HepG2 (cell line): ENCODE data around the gene ATG13. TPM values are rescaled to one million over a fixed set of nuclear protein-coding genes. Genes with fewer than 3 reads are reported as not detected.

Experiments
- ARNTL ChIP-seq: sonication (generic); formaldehyde crosslinking; IDR thresholded peaks from 2 replicates; pipeline ENCODE4 v1.4.0; 2020; ENCODE audit warnings: mild to moderate bottlenecking, missing genetic modification reagents
- HOXA9 ChIP-seq: sonication (generic); formaldehyde crosslinking; IDR thresholded peaks from 2 replicates; pipeline ENCODE4 v1.8.1; 2022; ENCODE audit warnings: missing genetic modification reagents, mild to moderate bottlenecking, moderate library complexity, borderline replicate concordance
- KLF9 ChIP-seq: IDR thresholded peaks from 2 replicates; pipeline ENCODE4 v1.6.1; 2016; ENCODE audit warnings: low read depth
- SKI ChIP-seq: fragments of 450-650 bp; IDR thresholded peaks from one replicate; pipeline ENCODE4 v1.6.1; 2018; ENCODE audit warnings: mild to moderate bottlenecking; ENCODE audit not compliant: partially characterized antibody
- TGIF2 ChIP-seq: IDR thresholded peaks from 2 replicates; pipeline ENCODE4 v1.6.1; 2016; ENCODE audit warnings: control low read depth, missing compliant biosample characterization
- U2AF1 ChIP-seq: fragments of 200-400 bp; formaldehyde crosslinking; optimal IDR thresholded peaks from 2 replicates; pipeline ENCODE3; 2017; ENCODE audit warnings: mild to moderate bottlenecking, low read depth, low read length
- XRCC5 ChIP-seq: fragments of 200-400 bp; formaldehyde crosslinking; optimal IDR thresholded peaks from 2 replicates; pipeline ENCODE3; 2017; ENCODE audit warnings: mild to moderate bottlenecking, low read length
- ZNF335 ChIP-seq: sonication (generic); formaldehyde crosslinking; IDR thresholded peaks from 2 replicates; pipeline ENCODE4 v1.4.0; 2020; ENCODE audit warnings: missing genetic modification reagents
- ZNF619 ChIP-seq: sonication (generic); formaldehyde crosslinking; IDR thresholded peaks from 2 replicates; pipeline ENCODE4 v1.4.0; 2020; ENCODE audit warnings: mild to moderate bottlenecking, missing genetic modification reagents
- ZNF747 ChIP-seq: sonication (generic); formaldehyde crosslinking; IDR thresholded peaks from 2 replicates; pipeline ENCODE4 v1.8.1; 2023; ENCODE audit warnings: missing genetic modification reagents, mild to moderate bottlenecking, borderline replicate concordance
- ZSCAN31 ChIP-seq: sonication (generic); formaldehyde crosslinking; IDR thresholded peaks from 2 replicates; pipeline ENCODE4 v1.5.0; 2020; ENCODE audit warnings: low read depth, mild to moderate bottlenecking, missing genetic modification reagents
- polyA plus RNA-seq, 8 experiments: library from polyadenylated mRNA; depleted of rRNA in 3 of 8; stranded (reverse) in 7 of 8; unstranded in 1 of 8; fragments of >200 nt; fragmentation: Illumina TruSeq in 4 of 8; extraction: Trizol in 4 of 8; gene quantifications; 2 replicates each; pipeline versions ENCODE4 v1.2.1 to v1.2.3, GENCODE V29; 2011 to 2016; ENCODE audit warnings: low read depth in 4 of 8, missing spikeins in 1 of 8, mixed read lengths in 1 of 8; ENCODE audit not compliant: insufficient read depth in 1 of 8
- total RNA-seq, 5 experiments: library from RNA; depleted of rRNA; stranded (reverse); fragments of >200 nt; fragmentation: Illumina TruSeq; extraction: Trizol; gene quantifications; 2 replicates each; pipeline ENCODE4 v1.2.3, GENCODE V29; 2016; ENCODE audit warnings: low read depth in 1 of 5
- TF ChIP-seq, protein P1 (sequence below): sonication (generic); formaldehyde crosslinking; IDR thresholded peaks from 2 replicates; pipeline ENCODE4 v1.4.0; 2020; ENCODE audit warnings: missing genetic modification reagents, borderline replicate concordance
- TF ChIP-seq, protein P2 (sequence below): conservative IDR thresholded peaks from 2 replicates; pipeline ENCODE4 v1.6.1; 2018; ENCODE audit warnings: missing genetic modification reagents
- TF ChIP-seq, protein P3 (sequence below): sonication (generic); formaldehyde crosslinking; IDR thresholded peaks from 2 replicates; pipeline ENCODE4 v1.4.0; 2020; ENCODE audit warnings: missing genetic modification reagents
- TF ChIP-seq, protein P4 (sequence below): sonication (generic); formaldehyde crosslinking; IDR thresholded peaks from 2 replicates; pipeline ENCODE4 v1.8.1; 2022; ENCODE audit warnings: low read depth, mild to moderate bottlenecking, missing genetic modification reagents
- TF ChIP-seq, protein P5 (sequence below): sonication (generic); formaldehyde crosslinking; IDR thresholded peaks from 2 replicates; pipeline ENCODE4 v1.8.0; 2023; ENCODE audit warnings: mild to moderate bottlenecking, missing genetic modification reagents
- TF ChIP-seq, protein P6 (sequence below): sonication (generic); formaldehyde crosslinking; IDR thresholded peaks from 2 replicates; pipeline ENCODE4 v1.4.0; 2020; ENCODE audit warnings: mild to moderate bottlenecking, missing genetic modification reagents

The ATG13 gene
- total and polyA plus RNA-seq, 2 of the 13 experiments (the other 11 are each of a cell fraction or from before 2014, with no cell fraction given): 55.0 to 77.3 TPM

DNA sequence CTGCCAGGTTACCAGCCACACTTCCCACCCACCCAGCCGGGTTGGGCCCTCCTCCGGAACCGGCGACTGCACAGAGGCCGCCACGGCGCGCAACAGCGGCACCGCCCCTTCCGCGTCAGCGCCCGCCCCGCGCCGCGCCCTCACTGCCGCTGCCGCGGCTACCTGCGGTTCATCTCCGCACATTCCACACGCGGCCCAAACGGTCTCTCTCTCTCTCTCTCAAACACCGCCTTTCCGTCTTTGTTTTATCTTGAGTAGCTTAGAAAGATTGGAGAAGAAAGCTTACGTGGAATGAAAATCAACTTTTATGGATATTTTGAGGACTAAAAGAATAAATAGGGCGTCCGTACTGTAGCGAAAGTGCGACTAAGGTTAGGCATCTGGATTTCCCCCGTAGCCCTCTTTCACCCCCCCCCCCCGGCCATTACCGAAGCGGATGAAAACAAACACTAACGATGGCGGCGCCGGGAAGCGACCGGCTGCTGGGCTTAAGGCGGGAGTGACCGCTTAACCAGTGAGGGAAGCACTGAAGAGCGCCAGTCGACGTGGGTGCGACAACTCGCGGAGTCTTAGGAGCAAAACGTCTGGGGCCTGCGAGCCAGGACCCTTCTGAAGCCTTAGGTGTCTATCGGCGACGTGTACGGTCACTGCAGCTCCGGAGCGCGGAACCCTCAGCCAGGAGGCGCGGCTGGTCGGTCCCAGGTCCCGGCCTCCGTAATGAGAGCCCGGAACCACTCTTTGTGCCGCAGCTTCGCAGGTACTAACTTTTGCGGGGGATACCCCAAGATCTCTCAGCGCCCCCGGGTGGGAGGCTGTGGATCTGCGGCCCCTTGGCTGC is at the start of gene ATG13, which contains the start of gene HARBI1 (continued):
- TF ChIP-seq, protein P1, sequence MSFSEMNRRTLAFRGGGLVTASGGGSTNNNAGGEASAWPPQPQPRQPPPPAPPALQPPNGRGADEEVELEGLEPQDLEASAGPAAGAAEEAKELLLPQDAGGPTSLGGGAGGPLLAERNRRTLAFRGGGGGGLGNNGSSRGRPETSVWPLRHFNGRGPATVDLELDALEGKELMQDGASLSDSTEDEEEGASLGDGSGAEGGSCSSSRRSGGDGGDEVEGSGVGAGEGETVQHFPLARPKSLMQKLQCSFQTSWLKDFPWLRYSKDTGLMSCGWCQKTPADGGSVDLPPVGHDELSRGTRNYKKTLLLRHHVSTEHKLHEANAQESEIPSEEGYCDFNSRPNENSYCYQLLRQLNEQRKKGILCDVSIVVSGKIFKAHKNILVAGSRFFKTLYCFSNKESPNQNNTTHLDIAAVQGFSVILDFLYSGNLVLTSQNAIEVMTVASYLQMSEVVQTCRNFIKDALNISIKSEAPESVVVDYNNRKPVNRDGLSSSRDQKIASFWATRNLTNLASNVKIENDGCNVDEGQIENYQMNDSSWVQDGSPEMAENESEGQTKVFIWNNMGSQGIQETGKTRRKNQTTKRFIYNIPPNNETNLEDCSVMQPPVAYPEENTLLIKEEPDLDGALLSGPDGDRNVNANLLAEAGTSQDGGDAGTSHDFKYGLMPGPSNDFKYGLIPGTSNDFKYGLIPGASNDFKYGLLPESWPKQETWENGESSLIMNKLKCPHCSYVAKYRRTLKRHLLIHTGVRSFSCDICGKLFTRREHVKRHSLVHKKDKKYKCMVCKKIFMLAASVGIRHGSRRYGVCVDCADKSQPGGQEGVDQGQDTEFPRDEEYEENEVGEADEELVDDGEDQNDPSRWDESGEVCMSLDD (CRISPR knock-in tag): no peak
- TF ChIP-seq, protein P2, sequence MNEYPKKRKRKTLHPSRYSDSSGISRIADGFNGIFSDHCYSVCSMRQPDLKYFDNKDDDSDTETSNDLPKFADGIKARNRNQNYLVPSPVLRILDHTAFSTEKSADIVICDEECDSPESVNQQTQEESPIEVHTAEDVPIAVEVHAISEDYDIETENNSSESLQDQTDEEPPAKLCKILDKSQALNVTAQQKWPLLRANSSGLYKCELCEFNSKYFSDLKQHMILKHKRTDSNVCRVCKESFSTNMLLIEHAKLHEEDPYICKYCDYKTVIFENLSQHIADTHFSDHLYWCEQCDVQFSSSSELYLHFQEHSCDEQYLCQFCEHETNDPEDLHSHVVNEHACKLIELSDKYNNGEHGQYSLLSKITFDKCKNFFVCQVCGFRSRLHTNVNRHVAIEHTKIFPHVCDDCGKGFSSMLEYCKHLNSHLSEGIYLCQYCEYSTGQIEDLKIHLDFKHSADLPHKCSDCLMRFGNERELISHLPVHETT (CRISPR knock-in tag): peak; percentile 81; the same call in 1 of the 2 replicates
- TF ChIP-seq KLF9 (CRISPR knock-in tag) (no peak), ZNF747 (CRISPR knock-in tag) (peak; percentile 76), ZSCAN31 (CRISPR knock-in tag) (peak; percentile 88; the same call in 1 of the 2 replicates), ZNF619 (no peak), XRCC5 (peak; percentile 52), ZNF335 (CRISPR knock-in tag) (no peak; the same call in 1 of the 2 replicates), TGIF2 (CRISPR knock-in tag) (no peak), HOXA9 (CRISPR knock-in tag) (no peak), U2AF1 (peak; percentile 61), SKI (peak; percentile 34), ARNTL (CRISPR knock-in tag) (peak; percentile 54; the same call in 1 of the 2 replicates)
- TF ChIP-seq, protein P3, sequence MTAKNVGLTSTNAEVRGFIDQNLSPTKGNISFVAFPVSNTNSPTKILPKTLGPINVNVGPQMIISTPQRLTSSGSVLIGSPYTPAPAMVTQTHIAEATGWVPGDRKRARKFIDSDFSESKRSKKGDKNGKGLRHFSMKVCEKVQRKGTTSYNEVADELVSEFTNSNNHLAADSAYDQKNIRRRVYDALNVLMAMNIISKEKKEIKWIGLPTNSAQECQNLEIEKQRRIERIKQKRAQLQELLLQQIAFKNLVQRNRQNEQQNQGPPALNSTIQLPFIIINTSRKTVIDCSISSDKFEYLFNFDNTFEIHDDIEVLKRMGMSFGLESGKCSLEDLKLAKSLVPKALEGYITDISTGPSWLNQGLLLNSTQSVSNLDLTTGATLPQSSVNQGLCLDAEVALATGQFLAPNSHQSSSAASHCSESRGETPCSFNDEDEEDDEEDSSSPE (CRISPR knock-in tag): peak; percentile 87
- TF ChIP-seq, protein P4, sequence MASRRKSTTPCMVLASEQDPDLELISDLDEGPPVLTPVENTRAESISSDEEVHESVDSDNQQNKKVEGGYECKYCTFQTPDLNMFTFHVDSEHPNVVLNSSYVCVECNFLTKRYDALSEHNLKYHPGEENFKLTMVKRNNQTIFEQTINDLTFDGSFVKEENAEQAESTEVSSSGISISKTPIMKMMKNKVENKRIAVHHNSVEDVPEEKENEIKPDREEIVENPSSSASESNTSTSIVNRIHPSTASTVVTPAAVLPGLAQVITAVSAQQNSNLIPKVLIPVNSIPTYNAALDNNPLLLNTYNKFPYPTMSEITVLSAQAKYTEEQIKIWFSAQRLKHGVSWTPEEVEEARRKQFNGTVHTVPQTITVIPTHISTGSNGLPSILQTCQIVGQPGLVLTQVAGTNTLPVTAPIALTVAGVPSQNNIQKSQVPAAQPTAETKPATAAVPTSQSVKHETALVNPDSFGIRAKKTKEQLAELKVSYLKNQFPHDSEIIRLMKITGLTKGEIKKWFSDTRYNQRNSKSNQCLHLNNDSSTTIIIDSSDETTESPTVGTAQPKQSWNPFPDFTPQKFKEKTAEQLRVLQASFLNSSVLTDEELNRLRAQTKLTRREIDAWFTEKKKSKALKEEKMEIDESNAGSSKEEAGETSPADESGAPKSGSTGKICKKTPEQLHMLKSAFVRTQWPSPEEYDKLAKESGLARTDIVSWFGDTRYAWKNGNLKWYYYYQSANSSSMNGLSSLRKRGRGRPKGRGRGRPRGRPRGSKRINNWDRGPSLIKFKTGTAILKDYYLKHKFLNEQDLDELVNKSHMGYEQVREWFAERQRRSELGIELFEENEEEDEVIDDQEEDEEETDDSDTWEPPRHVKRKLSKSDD (CRISPR knock-in tag): peak; percentile 27; the same call in 1 of the 2 replicates
- TF ChIP-seq, protein P5, sequence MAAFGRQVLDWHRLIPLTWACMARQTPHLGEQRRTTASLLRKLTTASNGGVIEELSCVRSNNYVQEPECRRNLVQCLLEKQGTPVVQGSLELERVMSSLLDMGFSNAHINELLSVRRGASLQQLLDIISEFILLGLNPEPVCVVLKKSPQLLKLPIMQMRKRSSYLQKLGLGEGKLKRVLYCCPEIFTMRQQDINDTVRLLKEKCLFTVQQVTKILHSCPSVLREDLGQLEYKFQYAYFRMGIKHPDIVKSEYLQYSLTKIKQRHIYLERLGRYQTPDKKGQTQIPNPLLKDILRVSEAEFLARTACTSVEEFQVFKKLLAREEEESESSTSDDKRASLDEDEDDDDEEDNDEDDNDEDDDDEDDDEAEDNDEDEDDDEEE (CRISPR knock-in tag): no peak
- TF ChIP-seq, protein P6, sequence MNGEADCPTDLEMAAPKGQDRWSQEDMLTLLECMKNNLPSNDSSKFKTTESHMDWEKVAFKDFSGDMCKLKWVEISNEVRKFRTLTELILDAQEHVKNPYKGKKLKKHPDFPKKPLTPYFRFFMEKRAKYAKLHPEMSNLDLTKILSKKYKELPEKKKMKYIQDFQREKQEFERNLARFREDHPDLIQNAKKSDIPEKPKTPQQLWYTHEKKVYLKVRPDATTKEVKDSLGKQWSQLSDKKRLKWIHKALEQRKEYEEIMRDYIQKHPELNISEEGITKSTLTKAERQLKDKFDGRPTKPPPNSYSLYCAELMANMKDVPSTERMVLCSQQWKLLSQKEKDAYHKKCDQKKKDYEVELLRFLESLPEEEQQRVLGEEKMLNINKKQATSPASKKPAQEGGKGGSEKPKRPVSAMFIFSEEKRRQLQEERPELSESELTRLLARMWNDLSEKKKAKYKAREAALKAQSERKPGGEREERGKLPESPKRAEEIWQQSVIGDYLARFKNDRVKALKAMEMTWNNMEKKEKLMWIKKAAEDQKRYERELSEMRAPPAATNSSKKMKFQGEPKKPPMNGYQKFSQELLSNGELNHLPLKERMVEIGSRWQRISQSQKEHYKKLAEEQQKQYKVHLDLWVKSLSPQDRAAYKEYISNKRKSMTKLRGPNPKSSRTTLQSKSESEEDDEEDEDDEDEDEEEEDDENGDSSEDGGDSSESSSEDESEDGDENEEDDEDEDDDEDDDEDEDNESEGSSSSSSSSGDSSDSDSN (CRISPR knock-in tag): peak; percentile 69
